GM18907 (cell line): ENCODE results near the gene TRPC4AP.

Experiments used
- ATAC-seq: cut with Tn5 transposase; IDR thresholded peaks from one replicate; pipeline ENCODE4 v1.9.1; 2021; ENCODE audit warnings: mild to moderate bottlenecking, moderate library complexity; ENCODE audit not compliant: unreplicated experiment

The TRPC4AP gene

GRCh38 chr20:35017099-35017835 lies 75.3 kb downstream of the TRPC4AP start:
- no peak for ATAC-seq

GRCh38 chr20:35015863-35016193 lies 76.8 kb downstream of the TRPC4AP start:
- no peak for ATAC-seq

- ATAC-seq, result no peak
Observed at GRCh38 chr20:35014537-35014936, 78.1 kb downstream of the TRPC4AP start.

GRCh38 chr20:35013421-35014411 lies 78.9 kb downstream of the TRPC4AP start:
- ATAC-seq, result no peak

- ATAC-seq, result no peak
Observed at GRCh38 chr20:35012227-35013069, 80.2 kb downstream of the TRPC4AP start.

- ATAC-seq, result no peak
Observed at GRCh38 chr20:35011589-35012226, 80.9 kb downstream of the TRPC4AP start.

- no peak for ATAC-seq
Observed at GRCh38 chr20:35010405-35011192, 82.0 kb downstream of the TRPC4AP start.

- ATAC-seq, result no peak
Observed at GRCh38 chr20:35009665-35010328, 82.8 kb downstream of the TRPC4AP start.

- ATAC-seq, result no peak
Observed at GRCh38 chr20:35008411-35009342, 83.9 kb downstream of the TRPC4AP start.

GRCh38 chr20:35007891-35008290 lies 84.7 kb downstream of the TRPC4AP start:
- no peak for ATAC-seq

GRCh38 chr20:35007413-35007812 lies 85.2 kb downstream of the TRPC4AP start:
- no peak for ATAC-seq

- ATAC-seq, result no peak
Observed at GRCh38 chr20:35006531-35006971, 86.1 kb downstream of the TRPC4AP start.

GRCh38 chr20:35006009-35006408 lies 86.6 kb downstream of the TRPC4AP start:
- no peak for ATAC-seq

GRCh38 chr20:35005463-35005961 lies 87.1 kb downstream of the TRPC4AP start:
- ATAC-seq, result no peak

- ATAC-seq, result no peak
Observed at GRCh38 chr20:35004749-35005462, 87.7 kb downstream of the TRPC4AP start.

GRCh38 chr20:35004051-35004725 lies 88.4 kb downstream of the TRPC4AP start:
- no peak for ATAC-seq
